Measurements from ENCODE around the gene TRPV3.

TRPV3 gene

GRCh38 chr17:3527896-3528295 is 29.7 kb downstream of the TRPV3 start:
- Histone ChIP-seq H3K4me3 (ENCODE audit: low read depth, low read length, poor library complexity, severe bottlenecking) (no peak overlapping the region), H3K27me3 (ENCODE audit: insufficient read depth, low read length) (0 out of 2 replicates have a peak, but pooled peaks cover 3% of the 10 kb centered on the region), H3K9ac (ENCODE audit: low read length) (no peak overlapping the region), H3K36me3 (ENCODE audit: insufficient read depth, low read length) (no peaks in the 10 kb centered on the region), H3K9me2 (ENCODE audit: low read depth, low read length) (no peaks in the 10 kb centered on the region), H3F3A (ENCODE audit: insufficient read depth, low read length) (no peaks in the 10 kb centered on the region), H3K79me2 (ENCODE audit: insufficient read depth, low read length) (no peaks in the 10 kb centered on the region), H4K20me1 (ENCODE audit: insufficient read depth, low read length) (no peaks in the 10 kb centered on the region), H3K9me3 (ENCODE audit: low read length) (no peaks in the 10 kb centered on the region), H3K4me1 (ENCODE audit: insufficient read depth, low read length, severe bottlenecking) (no peaks in the 10 kb centered on the region), H3K4me2 (ENCODE audit: low read length) (no peak overlapping the region), H3K27ac (ENCODE audit: low read depth, low read length, poor library complexity, severe bottlenecking) (no peak overlapping the region), H2AFZ (ENCODE audit: low read length) (no peak overlapping the region)
- TF ChIP-seq CTCF (IDR thresholded peaks at IDR 0.05; ENCODE audit: low read length) (no peak), EZH2 (IDR thresholded peaks at IDR 0.05; ENCODE audit: borderline replicate concordance, low read length) (no peak)

GRCh38 chr17:3527468-3527867 is 30.1 kb downstream of the TRPV3 start:
- no peak overlapping the region for H3K4me3 ChIP-seq (ENCODE audit: low read depth, low read length, poor library complexity, severe bottlenecking)
- no peak overlapping the region for H3K4me2 ChIP-seq (ENCODE audit: low read length)
- H3K79me2 ChIP-seq (ENCODE audit: insufficient read depth, low read length): no peaks in the 10 kb centered on the region
- no peak for TF ChIP-seq CTCF (IDR thresholded peaks at IDR 0.05; ENCODE audit: low read length)
- H3K9ac ChIP-seq (ENCODE audit: low read length): no peak overlapping the region
- 0 out of 2 replicates have a peak, but pooled peaks cover 3% of the 10 kb centered on the region for H3K27me3 ChIP-seq (ENCODE audit: insufficient read depth, low read length)
- no peak overlapping the region for H2AFZ ChIP-seq (ENCODE audit: low read length)
- no peaks in the 10 kb centered on the region for H3K9me3 ChIP-seq (ENCODE audit: low read length)
- H3K4me1 ChIP-seq (ENCODE audit: insufficient read depth, low read length, severe bottlenecking): no peaks in the 10 kb centered on the region
- no peak overlapping the region for H3K27ac ChIP-seq (ENCODE audit: low read depth, low read length, poor library complexity, severe bottlenecking)
- H3K9me2 ChIP-seq (ENCODE audit: low read depth, low read length): no peaks in the 10 kb centered on the region
- no peaks in the 10 kb centered on the region for H4K20me1 ChIP-seq (ENCODE audit: insufficient read depth, low read length)
- no peaks in the 10 kb centered on the region for H3K36me3 ChIP-seq (ENCODE audit: insufficient read depth, low read length)
- H3F3A ChIP-seq (ENCODE audit: insufficient read depth, low read length): no peaks in the 10 kb centered on the region

GRCh38 chr17:3526971-3527370 is 30.6 kb downstream of the TRPV3 start:
- Histone ChIP-seq H3K4me3 (ENCODE audit: low read depth, low read length, poor library complexity, severe bottlenecking) (no peak overlapping the region), H3K27me3 (ENCODE audit: insufficient read depth, low read length) (0 out of 2 replicates have a peak, but pooled peaks cover under 1% of the 10 kb centered on the region), H3K9me2 (ENCODE audit: low read depth, low read length) (no peaks in the 10 kb centered on the region), H3K4me2 (ENCODE audit: low read length) (no peak overlapping the region), H3F3A (ENCODE audit: insufficient read depth, low read length) (no peaks in the 10 kb centered on the region), H3K4me1 (ENCODE audit: insufficient read depth, low read length, severe bottlenecking) (no peaks in the 10 kb centered on the region), H2AFZ (ENCODE audit: low read length) (no peak overlapping the region), H3K9ac (ENCODE audit: low read length) (no peak overlapping the region), H4K20me1 (ENCODE audit: insufficient read depth, low read length) (no peaks in the 10 kb centered on the region), H3K36me3 (ENCODE audit: insufficient read depth, low read length) (no peaks in the 10 kb centered on the region), H3K79me2 (ENCODE audit: insufficient read depth, low read length) (no peaks in the 10 kb centered on the region), H3K9me3 (ENCODE audit: low read length) (no peaks in the 10 kb centered on the region), H3K27ac (ENCODE audit: low read depth, low read length, poor library complexity, severe bottlenecking) (no peak overlapping the region)
- TF ChIP-seq CTCF (IDR thresholded peaks at IDR 0.05; ENCODE audit: low read length) (no peak), EZH2 (IDR thresholded peaks at IDR 0.05; ENCODE audit: borderline replicate concordance, low read length) (no peak)
